ENCODE results near the gene FLNA.
"Not testable (repeated sequence)": the region's sequence is repeated elsewhere in the genome, so short reads cannot be mapped to it uniquely, and the experiment has no call there.

FLNA gene

DNA sequence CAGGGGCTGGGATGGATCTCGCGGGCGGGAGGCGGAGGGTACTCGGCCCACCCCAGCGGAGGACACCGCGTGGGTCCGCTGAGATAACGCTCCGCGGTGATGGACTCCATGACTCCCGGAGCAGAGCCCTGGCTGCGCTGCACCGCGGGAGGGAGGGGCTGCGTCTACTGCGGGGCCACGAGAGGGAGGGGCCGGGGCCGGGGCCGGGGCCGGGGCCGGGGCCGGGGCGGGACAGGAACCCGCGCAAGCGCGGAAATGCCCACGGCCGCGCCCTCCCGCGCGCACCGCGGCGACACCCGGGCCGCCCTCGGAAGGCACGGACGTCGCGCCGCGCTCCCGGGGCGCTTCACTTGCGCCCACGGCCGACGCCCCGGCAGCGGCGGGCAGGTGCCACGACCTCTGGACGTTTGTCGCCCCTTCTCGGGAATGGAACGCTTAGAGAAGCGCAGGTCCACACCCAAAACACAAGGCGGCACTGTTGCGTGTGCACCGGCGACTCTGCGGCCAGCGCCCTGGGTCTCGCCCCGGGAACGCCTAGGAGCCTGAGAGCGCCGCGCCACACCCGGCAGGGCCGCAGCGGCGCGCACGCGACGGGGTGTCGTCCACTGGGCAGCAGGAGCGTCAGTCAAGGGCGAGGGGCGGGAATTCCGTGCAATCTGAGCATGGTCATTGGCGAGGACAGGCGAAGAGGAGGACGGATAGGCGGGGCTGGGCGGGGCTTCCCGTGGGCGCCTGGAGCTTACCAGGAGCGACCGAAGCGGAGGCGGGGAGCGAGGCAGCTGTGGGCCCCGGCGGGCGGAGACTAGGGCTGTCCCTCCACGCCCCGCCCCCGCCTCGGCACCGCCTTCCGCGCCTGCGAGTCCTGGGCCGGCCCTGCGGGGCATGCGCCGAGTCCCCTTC lies 32.8 kb downstream of the FLNA start:
- H4K20me1 ChIP-seq (ENCODE audit: insufficient read depth, low read length); H3K79me2 ChIP-seq (ENCODE audit: insufficient read depth, low read length); H3K27ac ChIP-seq (ENCODE audit: low read depth, low read length, poor library complexity, severe bottlenecking); H3K4me3 ChIP-seq (ENCODE audit: low read depth, low read length, poor library complexity, severe bottlenecking); H3F3A ChIP-seq (ENCODE audit: insufficient read depth, low read length); H3K4me2 ChIP-seq (ENCODE audit: low read length); H3K36me3 ChIP-seq (ENCODE audit: insufficient read depth, low read length); H3K9ac ChIP-seq (ENCODE audit: low read length); H3K27me3 ChIP-seq (ENCODE audit: insufficient read depth, low read length); H3K9me3 ChIP-seq (ENCODE audit: low read length); H3K9me2 ChIP-seq (ENCODE audit: low read depth, low read length); H2AFZ ChIP-seq (ENCODE audit: low read length); H3K4me1 ChIP-seq (ENCODE audit: insufficient read depth, low read length, severe bottlenecking): not testable (repeated sequence)

DNA sequence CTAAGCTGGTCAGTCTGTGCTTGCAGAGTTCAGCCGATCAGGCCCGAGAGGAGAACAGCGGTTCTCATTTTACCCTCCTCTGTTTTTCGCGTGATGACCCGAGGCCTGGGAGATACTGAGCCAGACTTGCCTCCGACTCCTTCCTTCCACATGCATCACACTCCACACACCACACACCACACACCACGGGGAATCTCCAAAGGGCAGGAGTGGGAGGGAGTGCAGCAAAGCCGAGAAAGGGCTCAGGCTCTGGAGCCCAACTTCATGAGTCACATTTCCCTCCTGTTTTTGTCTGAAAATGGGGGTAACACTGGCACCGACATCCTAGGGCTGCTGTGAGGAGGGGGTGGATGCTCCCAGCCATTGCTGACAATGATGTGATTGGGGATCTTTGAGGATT lies 39.9 kb downstream of the FLNA start:
- no peaks in the 10 kb centered on the region for H3F3A ChIP-seq (ENCODE audit: insufficient read depth, low read length)
- no peaks in the 10 kb centered on the region for H4K20me1 ChIP-seq (ENCODE audit: insufficient read depth, low read length)
- H3K9ac ChIP-seq (ENCODE audit: low read length) = no peak overlapping the region; the same call in 1 of the 2 replicates
- no peaks in the 10 kb centered on the region for H3K79me2 ChIP-seq (ENCODE audit: insufficient read depth, low read length)
- H3K4me1 ChIP-seq (ENCODE audit: insufficient read depth, low read length, severe bottlenecking) = peaks cover 14% of the 10 kb centered on the region
- no peak for TF ChIP-seq EZH2 (IDR thresholded peaks at IDR 0.05; ENCODE audit: borderline replicate concordance, low read length)
- TF ChIP-seq, protein P1, sequence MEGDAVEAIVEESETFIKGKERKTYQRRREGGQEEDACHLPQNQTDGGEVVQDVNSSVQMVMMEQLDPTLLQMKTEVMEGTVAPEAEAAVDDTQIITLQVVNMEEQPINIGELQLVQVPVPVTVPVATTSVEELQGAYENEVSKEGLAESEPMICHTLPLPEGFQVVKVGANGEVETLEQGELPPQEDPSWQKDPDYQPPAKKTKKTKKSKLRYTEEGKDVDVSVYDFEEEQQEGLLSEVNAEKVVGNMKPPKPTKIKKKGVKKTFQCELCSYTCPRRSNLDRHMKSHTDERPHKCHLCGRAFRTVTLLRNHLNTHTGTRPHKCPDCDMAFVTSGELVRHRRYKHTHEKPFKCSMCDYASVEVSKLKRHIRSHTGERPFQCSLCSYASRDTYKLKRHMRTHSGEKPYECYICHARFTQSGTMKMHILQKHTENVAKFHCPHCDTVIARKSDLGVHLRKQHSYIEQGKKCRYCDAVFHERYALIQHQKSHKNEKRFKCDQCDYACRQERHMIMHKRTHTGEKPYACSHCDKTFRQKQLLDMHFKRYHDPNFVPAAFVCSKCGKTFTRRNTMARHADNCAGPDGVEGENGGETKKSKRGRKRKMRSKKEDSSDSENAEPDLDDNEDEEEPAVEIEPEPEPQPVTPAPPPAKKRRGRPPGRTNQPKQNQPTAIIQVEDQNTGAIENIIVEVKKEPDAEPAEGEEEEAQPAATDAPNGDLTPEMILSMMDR (IDR thresholded peaks at IDR 0.05; ENCODE audit: low read length) = no peak
- no peak overlapping the region for H3K4me3 ChIP-seq (ENCODE audit: low read depth, low read length, poor library complexity, severe bottlenecking)
- H3K36me3 ChIP-seq (ENCODE audit: insufficient read depth, low read length) = no peaks in the 10 kb centered on the region
- H3K4me2 ChIP-seq (ENCODE audit: low read length) = no peak overlapping the region
- no peak overlapping the region for H2AFZ ChIP-seq (ENCODE audit: low read length)
- no peaks in the 10 kb centered on the region for H3K27me3 ChIP-seq (ENCODE audit: insufficient read depth, low read length)
- no peak overlapping the region for H3K27ac ChIP-seq (ENCODE audit: low read depth, low read length, poor library complexity, severe bottlenecking)
- no peaks in the 10 kb centered on the region for H3K9me3 ChIP-seq (ENCODE audit: low read length)
- no peaks in the 10 kb centered on the region for H3K9me2 ChIP-seq (ENCODE audit: low read depth, low read length)

DNA sequence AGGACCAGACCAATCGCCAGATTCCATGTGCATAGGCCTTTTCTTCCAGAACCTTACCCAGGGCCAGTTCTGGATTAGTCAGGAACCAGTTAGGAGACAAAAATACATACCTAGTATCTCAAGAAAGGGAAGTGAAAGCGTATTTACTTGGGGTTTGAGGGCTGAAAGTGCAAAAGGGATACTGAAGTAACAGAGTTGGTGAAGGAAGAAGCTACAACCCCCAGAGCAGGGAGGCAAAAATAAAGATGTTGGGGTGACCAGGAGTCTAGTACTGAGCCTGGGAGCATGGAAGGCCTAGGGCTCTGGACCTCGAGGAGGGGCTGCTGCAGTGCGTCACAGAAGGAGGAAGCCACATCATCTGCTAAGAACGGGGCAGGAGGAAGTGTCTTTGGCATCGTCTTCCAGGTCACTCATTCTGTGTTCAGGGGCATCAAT lies 40.6 kb downstream of the FLNA start:
- H2AFZ ChIP-seq (ENCODE audit: low read length) = no peak overlapping the region
- H3K9ac ChIP-seq (ENCODE audit: low read length) = no peak overlapping the region; the same call in 1 of the 2 replicates
- no peaks in the 10 kb centered on the region for H3K27me3 ChIP-seq (ENCODE audit: insufficient read depth, low read length)
- H3K27ac ChIP-seq (ENCODE audit: low read depth, low read length, poor library complexity, severe bottlenecking) = peak overlapping the region; percentile 57
- peak overlapping the region; percentile 36 for H3K4me2 ChIP-seq (ENCODE audit: low read length)
- H3K4me3 ChIP-seq (ENCODE audit: low read depth, low read length, poor library complexity, severe bottlenecking) = no peak overlapping the region
- no peaks in the 10 kb centered on the region for H3K79me2 ChIP-seq (ENCODE audit: insufficient read depth, low read length)
- H3K9me2 ChIP-seq (ENCODE audit: low read depth, low read length) = no peaks in the 10 kb centered on the region
- H3K9me3 ChIP-seq (ENCODE audit: low read length) = no peaks in the 10 kb centered on the region
- TF ChIP-seq, protein P1 (IDR thresholded peaks at IDR 0.05; ENCODE audit: low read length) = no peak
- TF ChIP-seq EZH2 (IDR thresholded peaks at IDR 0.05; ENCODE audit: borderline replicate concordance, low read length) = no peak
- H3K36me3 ChIP-seq (ENCODE audit: insufficient read depth, low read length) = no peaks in the 10 kb centered on the region
- no peaks in the 10 kb centered on the region for H4K20me1 ChIP-seq (ENCODE audit: insufficient read depth, low read length)
- H3K4me1 ChIP-seq (ENCODE audit: insufficient read depth, low read length, severe bottlenecking) = peaks cover 14% of the 10 kb centered on the region
- H3F3A ChIP-seq (ENCODE audit: insufficient read depth, low read length) = no peaks in the 10 kb centered on the region

DNA sequence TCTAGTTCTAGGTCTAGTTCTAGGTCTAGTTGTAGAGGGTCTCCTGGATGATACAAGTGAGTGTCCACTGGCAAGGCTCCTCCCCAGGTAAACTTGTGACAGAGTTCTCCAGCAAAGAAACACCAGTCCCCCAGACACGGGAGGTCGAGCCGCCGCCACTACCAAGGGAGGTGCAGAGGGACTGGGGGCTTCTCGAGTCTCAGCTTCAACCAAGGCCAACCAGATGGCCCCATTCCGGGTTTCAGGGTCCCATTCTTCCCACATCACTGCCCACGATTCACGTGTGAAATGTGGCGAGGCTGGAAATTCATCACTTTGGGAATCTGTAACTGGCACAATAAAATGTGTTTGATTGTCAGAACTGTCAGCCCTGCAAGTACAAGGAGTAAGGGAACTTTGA lies 41.3 kb downstream of the FLNA start:
- no peak overlapping the region for H3K4me3 ChIP-seq (ENCODE audit: low read depth, low read length, poor library complexity, severe bottlenecking)
- H3K79me2 ChIP-seq (ENCODE audit: insufficient read depth, low read length) = no peaks in the 10 kb centered on the region
- no peak for TF ChIP-seq EZH2 (IDR thresholded peaks at IDR 0.05; ENCODE audit: borderline replicate concordance, low read length)
- TF ChIP-seq, protein P1 (IDR thresholded peaks at IDR 0.05; ENCODE audit: low read length) = no peak
- no peaks in the 10 kb centered on the region for H3F3A ChIP-seq (ENCODE audit: insufficient read depth, low read length)
- no peaks in the 10 kb centered on the region for H3K27me3 ChIP-seq (ENCODE audit: insufficient read depth, low read length)
- H3K9ac ChIP-seq (ENCODE audit: low read length) = no peak overlapping the region
- H3K4me1 ChIP-seq (ENCODE audit: insufficient read depth, low read length, severe bottlenecking) = peaks cover 14% of the 10 kb centered on the region
- no peak overlapping the region for H3K27ac ChIP-seq (ENCODE audit: low read depth, low read length, poor library complexity, severe bottlenecking)
- H3K9me2 ChIP-seq (ENCODE audit: low read depth, low read length) = no peaks in the 10 kb centered on the region
- H3K36me3 ChIP-seq (ENCODE audit: insufficient read depth, low read length) = no peaks in the 10 kb centered on the region
- H3K4me2 ChIP-seq (ENCODE audit: low read length) = no peak overlapping the region
- H4K20me1 ChIP-seq (ENCODE audit: insufficient read depth, low read length) = no peaks in the 10 kb centered on the region
- H2AFZ ChIP-seq (ENCODE audit: low read length) = no peak overlapping the region
- no peaks in the 10 kb centered on the region for H3K9me3 ChIP-seq (ENCODE audit: low read length)

Data from OCI-LY1 (cell line).